ENCODE results near the gene SEMA6A. TPM values are rescaled to one million over a fixed set of nuclear protein-coding genes. Genes with fewer than 3 reads are reported as not detected.

The SEMA6A gene
- total RNA-seq, 1 experiment from 2014 or later: not detected

- POLR2A ChIA-PET (ENCODE audit: unreplicated experiment): no interaction called here
- no peak for ATAC-seq
Observed at GRCh38 chr5:116457062-116457461, 117.6 kb downstream of the SEMA6A start.

GRCh38 chr5:116456036-116456435, 118.6 kb downstream of the SEMA6A start:
- no peaks in the 10 kb centered on the region for H3K4me1 ChIP-seq (ENCODE audit: insufficient read depth, low read length)
- H3K36me3 ChIP-seq (ENCODE audit: low read depth, low read length): no peaks in the 10 kb centered on the region
- BruUV-seq (replicated peaks): no TSS peak
- TF ChIP-seq EZH2 (IDR thresholded peaks at IDR 0.05; ENCODE audit: low read length, unreplicated experiment): no peak
- TF ChIP-seq EZH2phosphoT487 (IDR thresholded peaks at IDR 0.05; ENCODE audit: borderline replicate concordance, low read length): no peak
- no peak for TF ChIP-seq CTCF (conservative IDR thresholded peaks at IDR 0.05; ENCODE audit: low read depth, low read length)
- CTCF ChIA-PET: no interaction called here
- H2AFZ ChIP-seq (ENCODE audit: low read length): no peak overlapping the region
- H3K9ac ChIP-seq (ENCODE audit: low read length): no peak overlapping the region
- no peak overlapping the region for H3K4me2 ChIP-seq (ENCODE audit: low read length)
- no peaks in the 10 kb centered on the region for H4K20me1 ChIP-seq (ENCODE audit: low read length)
- POLR2A ChIA-PET (ENCODE audit: unreplicated experiment): no interaction called here
- no peaks in the 10 kb centered on the region for H3F3A ChIP-seq (ENCODE audit: low read length, unreplicated experiment)
- H3K9me2 ChIP-seq (replicated peaks; ENCODE audit: low read length): no peaks in the 10 kb centered on the region
- DNase-seq (no peak), ATAC-seq (no peak)
- H3K27me3 ChIP-seq (ENCODE audit: low read length): no peaks in the 10 kb centered on the region
- intact Hi-C loops (cut with micrococcal nuclease): no loop called here
- H3K27ac ChIP-seq (ENCODE audit: low read length): no peak overlapping the region
- no peak overlapping the region for H3K4me3 ChIP-seq (ENCODE audit: low read length)
- H3K9me3 ChIP-seq (ENCODE audit: low read length): no peaks in the 10 kb centered on the region
- no peaks in the 10 kb centered on the region for H3K79me2 ChIP-seq (ENCODE audit: low read length)

More at GRCh38 chr5:116457062-116457461, 117.6 kb downstream of the SEMA6A start:
- no peak overlapping the region for H3K4me2 ChIP-seq (ENCODE audit: low read length)
- H3K4me3 ChIP-seq (ENCODE audit: low read length): no peak overlapping the region
- no peaks in the 10 kb centered on the region for H4K20me1 ChIP-seq (ENCODE audit: low read length)
- H3K9me2 ChIP-seq (replicated peaks; ENCODE audit: low read length): no peaks in the 10 kb centered on the region
- no peak overlapping the region for H3K9ac ChIP-seq (ENCODE audit: low read length)
- no peaks in the 10 kb centered on the region for H3F3A ChIP-seq (ENCODE audit: low read length, unreplicated experiment)
- no peak overlapping the region for H3K27ac ChIP-seq (ENCODE audit: low read length)
- no peak overlapping the region for H2AFZ ChIP-seq (ENCODE audit: low read length)
- CTCF ChIA-PET: no interaction called here
- no peaks in the 10 kb centered on the region for H3K27me3 ChIP-seq (ENCODE audit: low read length)
- BruUV-seq (replicated peaks): no TSS peak
- H3K4me1 ChIP-seq (ENCODE audit: insufficient read depth, low read length): no peaks in the 10 kb centered on the region
- DNase-seq: no peak
- intact Hi-C loops (cut with micrococcal nuclease): no loop called here
- no peaks in the 10 kb centered on the region for H3K9me3 ChIP-seq (ENCODE audit: low read length)
- TF ChIP-seq EZH2 (IDR thresholded peaks at IDR 0.05; ENCODE audit: low read length, unreplicated experiment) (no peak), CTCF (conservative IDR thresholded peaks at IDR 0.05; ENCODE audit: low read depth, low read length) (no peak), EZH2phosphoT487 (IDR thresholded peaks at IDR 0.05; ENCODE audit: borderline replicate concordance, low read length) (no peak)
- no peaks in the 10 kb centered on the region for H3K79me2 ChIP-seq (ENCODE audit: low read length)
- H3K36me3 ChIP-seq (ENCODE audit: low read depth, low read length): no peaks in the 10 kb centered on the region

- no peak overlapping the region for H2AFZ ChIP-seq (ENCODE audit: low read length)
- no peaks in the 10 kb centered on the region for H3K4me1 ChIP-seq (ENCODE audit: insufficient read depth, low read length)
- H3K27ac ChIP-seq (ENCODE audit: low read length): no peak overlapping the region
- no peak for ATAC-seq
- H3K36me3 ChIP-seq (ENCODE audit: low read depth, low read length): no peaks in the 10 kb centered on the region
- no peak overlapping the region for H3K4me2 ChIP-seq (ENCODE audit: low read length)
- H3K79me2 ChIP-seq (ENCODE audit: low read length): no peaks in the 10 kb centered on the region
- intact Hi-C loops (cut with micrococcal nuclease): no loop called here
- CTCF ChIA-PET: no interaction called here
- no peaks in the 10 kb centered on the region for H3K9me3 ChIP-seq (ENCODE audit: low read length)
- no peaks in the 10 kb centered on the region for H3K27me3 ChIP-seq (ENCODE audit: low read length)
- H3K9ac ChIP-seq (ENCODE audit: low read length): no peak overlapping the region
- H3F3A ChIP-seq (ENCODE audit: low read length, unreplicated experiment): no peaks in the 10 kb centered on the region
- no TSS peak for BruUV-seq (replicated peaks)
- DNase-seq: no peak
- H4K20me1 ChIP-seq (ENCODE audit: low read length): no peaks in the 10 kb centered on the region
- POLR2A ChIA-PET (ENCODE audit: unreplicated experiment): no interaction called here
- H3K9me2 ChIP-seq (replicated peaks; ENCODE audit: low read length): no peaks in the 10 kb centered on the region
- no peak for TF ChIP-seq EZH2 (IDR thresholded peaks at IDR 0.05; ENCODE audit: low read length, unreplicated experiment)
- no peak for TF ChIP-seq EZH2phosphoT487 (IDR thresholded peaks at IDR 0.05; ENCODE audit: borderline replicate concordance, low read length)
- no peak for TF ChIP-seq CTCF (conservative IDR thresholded peaks at IDR 0.05; ENCODE audit: low read depth, low read length)
- no peak overlapping the region for H3K4me3 ChIP-seq (ENCODE audit: low read length)
Observed at GRCh38 chr5:116455061-116455460, 119.6 kb downstream of the SEMA6A start.

Measured in PC-3 (cell line).